Mesenchymal stem cell (in vitro differentiated cells and primary cell): ENCODE data around the gene LDB2.

ENCODE experiments used
- DNase-seq: peaks from one replicate; pipeline ENCODE4 v3.0.0-alpha.2; 2013
- H2AFZ ChIP-seq: one replicate; pipeline ENCODE4 v1.6.1; 2013; ENCODE audit warnings: low read depth, mild to moderate bottlenecking, control low read depth, inconsistent platforms, low read length, moderate library complexity
- H2AK5ac ChIP-seq: 2 replicates; pipeline ENCODE4 v1.6.1; 2013; ENCODE audit warnings: low read length, moderate library complexity, mild to moderate bottlenecking, inconsistent platforms; ENCODE audit not compliant: severe bottlenecking
- H2BK120ac ChIP-seq: one replicate; pipeline ENCODE4 v1.6.1; 2013; ENCODE audit warnings: low read depth, mild to moderate bottlenecking, inconsistent platforms, low read length, moderate library complexity
- H2BK12ac ChIP-seq, 2 experiments: one replicate each; pipeline ENCODE4 v1.6.1; 2013; ENCODE audit warnings: inconsistent platforms in 2 of 2, low read length in 2 of 2, mild to moderate bottlenecking in 2 of 2, moderate library complexity in 2 of 2, control low read depth in 1 of 2
- H2BK15ac ChIP-seq: one replicate; pipeline ENCODE4 v1.6.1; 2013; ENCODE audit warnings: mild to moderate bottlenecking, low read depth, inconsistent platforms; ENCODE audit not compliant: poor library complexity, severe bottlenecking
- H2BK5ac ChIP-seq: 2 replicates; pipeline ENCODE4 v1.6.1; 2013; ENCODE audit warnings: low read depth, mild to moderate bottlenecking, low read length, control low read depth, inconsistent platforms; ENCODE audit not compliant: poor library complexity, severe bottlenecking
- H3K14ac ChIP-seq, 2 experiments: one replicate each; pipeline ENCODE4 v1.6.1; 2013; ENCODE audit warnings: inconsistent platforms in 2 of 2, low read length in 2 of 2, control low read depth in 1 of 2, mild to moderate bottlenecking in 1 of 2, moderate library complexity in 1 of 2
- H3K18ac ChIP-seq, 2 experiments: one replicate each; pipeline ENCODE4 v1.6.1; 2013; ENCODE audit warnings: inconsistent platforms in 2 of 2, low read length in 2 of 2, control low read depth in 1 of 2, low read depth in 1 of 2, mild to moderate bottlenecking in 1 of 2
- H3K23ac ChIP-seq, 2 experiments: one replicate each; pipeline ENCODE4 v1.6.1; 2013; ENCODE audit warnings: inconsistent platforms in 2 of 2, low read length in 2 of 2, mild to moderate bottlenecking in 2 of 2, moderate library complexity in 2 of 2, control low read depth in 1 of 2
- H3K27ac ChIP-seq: 2 replicates; pipeline ENCODE4 v1.5.1; 2013; ENCODE audit warnings: mild to moderate bottlenecking, moderate library complexity, low read length, control low read depth, inconsistent platforms; ENCODE audit not compliant: poor library complexity, severe bottlenecking
- H3K27me3 ChIP-seq, 2 experiments: 2 replicates each; pipeline versions ENCODE4 v1.6.1 to v1.7.0; 2013; ENCODE audit warnings: low read length in 2 of 2, mild to moderate bottlenecking in 2 of 2, moderate library complexity in 2 of 2, control low read depth in 1 of 2, inconsistent platforms in 1 of 2; ENCODE audit not compliant: control insufficient read depth in 1 of 2, insufficient read depth in 1 of 2
- H3K36me3 ChIP-seq, 2 experiments: 2 replicates each; pipeline versions ENCODE4 v1.6.1 to v1.7.0; 2013; ENCODE audit warnings: low read length in 2 of 2, control low read depth in 1 of 2, inconsistent platforms in 1 of 2, low read depth in 1 of 2, mild to moderate bottlenecking in 1 of 2; ENCODE audit not compliant: insufficient read depth in 2 of 2, control insufficient read depth in 1 of 2
- H3K4ac ChIP-seq, 2 experiments: one replicate each; pipeline ENCODE4 v1.6.1; 2013; ENCODE audit warnings: inconsistent platforms in 2 of 2, low read length in 2 of 2, mild to moderate bottlenecking in 2 of 2, moderate library complexity in 2 of 2, control low read depth in 1 of 2, low read depth in 1 of 2
- H3K4me1 ChIP-seq: 2 replicates; pipeline ENCODE4 v1.6.1; 2013; ENCODE audit warnings: low read depth, low read length, control low read depth; ENCODE audit not compliant: control insufficient read depth, insufficient read depth
- H3K4me2 ChIP-seq: 2 replicates; pipeline ENCODE4 v1.6.1; 2013; ENCODE audit warnings: low read length, mild to moderate bottlenecking, inconsistent platforms; ENCODE audit not compliant: poor library complexity, severe bottlenecking
- H3K4me3 ChIP-seq, 2 experiments: 2 replicates each; pipeline versions ENCODE4 v1.5.1 to v1.7.0; 2013; ENCODE audit warnings: low read length in 2 of 2, mild to moderate bottlenecking in 2 of 2, control low read depth in 1 of 2, low read depth in 1 of 2; ENCODE audit not compliant: insufficient read depth in 1 of 2
- H3K79me1 ChIP-seq: replicated peaks from 2 replicates; pipeline ENCODE4 v1.6.1; 2013; ENCODE audit warnings: mild to moderate bottlenecking, control low read depth, low read length, inconsistent platforms; ENCODE audit not compliant: poor library complexity, severe bottlenecking
- H3K9ac ChIP-seq: 2 replicates; pipeline ENCODE4 v1.7.0; 2013; ENCODE audit warnings: mild to moderate bottlenecking, low read length, moderate library complexity
- H3K9me3 ChIP-seq: 2 replicates; pipeline ENCODE4 v1.7.0; 2013; ENCODE audit warnings: mild to moderate bottlenecking, low read length; ENCODE audit not compliant: control insufficient read depth
- H4K8ac ChIP-seq: one replicate; pipeline ENCODE4 v1.6.1; 2013; ENCODE audit warnings: inconsistent platforms, mild to moderate bottlenecking, low read length, moderate library complexity
- H4K91ac ChIP-seq: one replicate; pipeline ENCODE4 v1.6.1; 2013; ENCODE audit warnings: mild to moderate bottlenecking, low read length, inconsistent platforms
- WGBS: methylation state at CpG from one replicate; pipeline ENCODE4 v1.1.7; 2013; ENCODE audit warnings: mixed read lengths; 5-methylcytosine and 5-hydroxymethylcytosine counted together

Gene LDB2

GRCh38 chr4:16731776-16732380 lies 166.6 kb downstream of the LDB2 start:
- Histone ChIP-seq H3K79me1 (no peaks in the 10 kb centered on the region), H3K9ac (no peak overlapping the region), H3K4me1 (no peaks in the 10 kb centered on the region), H2BK12ac (no peak overlapping the region), H3K18ac (no peak overlapping the region), H4K8ac (no peak overlapping the region), H3K27ac (no peak overlapping the region), H2BK120ac (no peak overlapping the region), H3K9me3 (no peaks in the 10 kb centered on the region), H4K91ac (no peak overlapping the region), H3K4me2 (no peak overlapping the region), H3K23ac (no peak overlapping the region), H2AK5ac (no peak overlapping the region), H2BK5ac (no peak overlapping the region), H3K4ac (no peak overlapping the region), H3K36me3 (peaks cover 0 to 13% of the 10 kb centered on the region in 2 experiments), H2AFZ (no peak overlapping the region), H3K4me3 (no peak overlapping the region), H3K27me3 (no peaks in the 10 kb centered on the region), H3K14ac (no peak overlapping the region), H2BK15ac (no peak overlapping the region)
- DNase-seq, result no peak
- 75% methylated on average over 3 of the region's 3 CpGs for WGBS

GRCh38 chr4:16730522-16731205 lies 167.8 kb downstream of the LDB2 start:
- H3K9ac ChIP-seq, result no peak overlapping the region
- no peak overlapping the region for H2AK5ac ChIP-seq
- no peak overlapping the region for H4K8ac ChIP-seq
- H2AFZ ChIP-seq, result no peak overlapping the region
- peaks cover 0 to 18% of the 10 kb centered on the region in 2 experiments for H3K36me3 ChIP-seq
- no peak overlapping the region for H3K27ac ChIP-seq
- H3K9me3 ChIP-seq, result no peaks in the 10 kb centered on the region
- H3K18ac ChIP-seq, result no peak overlapping the region
- WGBS, result 97% methylated on average over 3 of the region's 3 CpGs
- no peak overlapping the region for H2BK5ac ChIP-seq
- H3K4ac ChIP-seq, result no peak overlapping the region
- H2BK120ac ChIP-seq, result no peak overlapping the region
- no peak overlapping the region for H3K23ac ChIP-seq
- no peak overlapping the region for H3K4me2 ChIP-seq
- no peak overlapping the region for H4K91ac ChIP-seq
- no peak overlapping the region for H2BK15ac ChIP-seq
- H3K4me3 ChIP-seq, result no peak overlapping the region
- DNase-seq, result no peak
- H3K4me1 ChIP-seq, result no peaks in the 10 kb centered on the region
- no peaks in the 10 kb centered on the region for H3K79me1 ChIP-seq
- no peak overlapping the region for H3K14ac ChIP-seq
- H2BK12ac ChIP-seq, result no peak overlapping the region
- no peaks in the 10 kb centered on the region for H3K27me3 ChIP-seq

- H3K18ac ChIP-seq, result no peak overlapping the region
- no peak overlapping the region for H3K23ac ChIP-seq
- H3K9me3 ChIP-seq, result no peaks in the 10 kb centered on the region
- H3K9ac ChIP-seq, result no peak overlapping the region
- H2BK5ac ChIP-seq, result no peak overlapping the region
- no peak overlapping the region for H2AK5ac ChIP-seq
- H3K4me1 ChIP-seq, result no peaks in the 10 kb centered on the region
- no peak overlapping the region for H2AFZ ChIP-seq
- H3K79me1 ChIP-seq, result no peaks in the 10 kb centered on the region
- no peak overlapping the region for H3K14ac ChIP-seq
- H3K36me3 ChIP-seq, result peaks cover 0 to 14% of the 10 kb centered on the region in 2 experiments
- no peak overlapping the region for H2BK120ac ChIP-seq
- no peak overlapping the region for H3K27ac ChIP-seq
- no peak overlapping the region for H2BK15ac ChIP-seq
- H3K27me3 ChIP-seq, result no peaks in the 10 kb centered on the region
- no peak overlapping the region for H3K4me2 ChIP-seq
- no peak overlapping the region for H3K4ac ChIP-seq
- H4K8ac ChIP-seq, result no peak overlapping the region
- no peak for DNase-seq
- H2BK12ac ChIP-seq, result no peak overlapping the region
- H4K91ac ChIP-seq, result no peak overlapping the region
- no peak overlapping the region for H3K4me3 ChIP-seq
- WGBS, result 88% methylated on average over 7 of the region's 7 CpGs
Observed at GRCh38 chr4:16729336-16729735, 169.1 kb downstream of the LDB2 start.

GRCh38 chr4:16728849-16729248 lies 169.6 kb downstream of the LDB2 start:
- Histone ChIP-seq H3K14ac (no peak overlapping the region), H3K4ac (no peak overlapping the region), H3K18ac (no peak overlapping the region), H3K79me1 (no peaks in the 10 kb centered on the region), H3K27me3 (no peaks in the 10 kb centered on the region), H2AFZ (no peak overlapping the region), H2BK120ac (no peak overlapping the region), H3K4me1 (no peaks in the 10 kb centered on the region), H3K4me3 (no peak overlapping the region), H3K36me3 (peaks cover 0 to 14% of the 10 kb centered on the region in 2 experiments), H3K23ac (no peak overlapping the region), H2BK15ac (no peak overlapping the region), H2BK12ac (no peak overlapping the region), H3K4me2 (no peak overlapping the region), H2AK5ac (no peak overlapping the region), H4K8ac (no peak overlapping the region), H4K91ac (no peak overlapping the region), H2BK5ac (no peak overlapping the region), H3K9ac (no peak overlapping the region), H3K9me3 (no peaks in the 10 kb centered on the region), H3K27ac (no peak overlapping the region)
- 85% methylated on average over 2 of the region's 2 CpGs for WGBS
- no peak for DNase-seq
